Measurements from ENCODE around the gene FSTL4. TPM values are rescaled to one million over a fixed set of nuclear protein-coding genes. Genes with fewer than 3 reads are reported as not detected.

The FSTL4 gene
- total RNA-seq, 1 experiment from 2014 or later: not detected

DNA sequence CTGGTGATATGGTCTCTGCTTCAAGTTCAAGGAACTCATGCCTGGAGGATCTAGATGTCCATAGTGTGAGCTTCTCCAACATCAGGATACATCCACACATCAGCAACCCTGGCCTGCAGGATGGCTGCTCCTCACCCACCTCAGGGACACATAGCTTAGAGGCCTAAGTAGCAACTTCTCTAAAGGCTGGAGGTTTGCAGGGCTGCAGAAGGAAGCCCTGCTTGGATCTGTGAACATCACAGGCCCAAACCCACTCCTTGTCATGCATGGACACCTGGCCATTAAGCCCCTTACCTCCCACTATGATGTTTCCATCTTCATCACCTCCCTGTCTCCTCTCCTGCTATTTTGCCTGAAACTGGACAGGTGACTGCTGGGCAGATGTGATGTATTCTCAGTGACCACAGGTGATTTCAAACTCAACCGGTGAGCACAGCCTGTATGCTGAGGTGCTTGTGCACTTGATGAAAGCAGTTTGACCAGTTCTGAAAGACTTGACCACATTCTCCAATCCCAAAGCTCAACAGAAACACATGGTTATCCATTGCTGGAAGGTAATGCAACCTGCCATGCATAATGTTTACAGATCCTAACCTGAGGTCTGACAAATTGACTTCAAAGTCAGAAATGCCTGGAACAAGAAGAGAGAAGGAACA lies 205.2 kb downstream of the FSTL4 start:
- no peak overlapping the region for H2AFZ ChIP-seq (ENCODE audit: low read length)
- H3K36me3 ChIP-seq (ENCODE audit: insufficient read depth, low read length): no peaks in the 10 kb centered on the region
- DNase-seq: no peak
- H3K27me3 ChIP-seq (ENCODE audit: low read length): no peaks in the 10 kb centered on the region
- H4K20me1 ChIP-seq (ENCODE audit: insufficient read depth, low read depth, low read length): no peaks in the 10 kb centered on the region
- H3K4me1 ChIP-seq (ENCODE audit: low read length): no peaks in the 10 kb centered on the region
- H3K9me3 ChIP-seq (ENCODE audit: low read length): no peaks in the 10 kb centered on the region
- H3K4me3 ChIP-seq (ENCODE audit: low read length): no peak overlapping the region
- no peaks in the 10 kb centered on the region for H3K9me2 ChIP-seq (replicated peaks; ENCODE audit: insufficient read depth, low read length)
- H3K9ac ChIP-seq (ENCODE audit: low read length): no peak overlapping the region
- no peak overlapping the region for H3K27ac ChIP-seq (ENCODE audit: low read length)
- H3K4me2 ChIP-seq (ENCODE audit: low read depth, low read length, poor library complexity, severe bottlenecking): no peak overlapping the region
- H3K79me2 ChIP-seq (ENCODE audit: low read length): no peaks in the 10 kb centered on the region

DNA sequence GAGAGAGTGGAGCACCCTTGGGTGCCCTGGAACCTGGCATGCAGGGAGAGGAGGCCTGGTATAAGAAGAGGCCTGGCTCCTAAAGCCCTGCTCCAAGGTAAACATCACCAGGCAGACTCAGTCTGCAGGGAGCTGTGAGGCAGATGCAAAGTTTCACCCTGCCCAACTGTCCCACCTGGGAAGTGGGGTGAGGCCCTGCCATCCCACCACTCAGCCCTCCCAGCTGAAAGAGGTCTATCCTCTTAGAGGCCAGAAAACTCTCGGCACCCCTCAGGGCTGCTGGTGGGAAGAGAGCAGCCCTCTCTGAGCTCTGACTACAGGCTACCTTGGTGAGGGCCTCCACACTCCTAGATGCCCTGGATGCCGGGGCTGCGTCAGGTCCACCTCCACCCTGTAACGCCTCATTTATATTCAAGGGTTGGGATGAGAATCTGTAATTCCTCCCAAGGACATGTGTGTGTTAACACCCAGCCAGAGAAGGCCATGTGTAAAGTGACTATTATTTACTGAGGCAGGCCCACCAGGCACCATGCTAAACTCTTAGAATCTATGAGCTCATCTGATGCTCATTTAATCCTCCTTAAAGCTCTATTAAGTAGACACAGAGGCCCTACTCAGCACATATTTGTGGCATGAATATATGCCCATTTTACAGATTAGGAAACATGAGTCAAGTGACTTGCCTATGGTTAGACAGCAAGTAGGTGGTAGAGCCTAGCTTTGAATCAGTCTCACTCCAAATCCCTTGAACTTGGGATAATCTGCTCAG lies 205.9 kb downstream of the FSTL4 start:
- no peak overlapping the region for H3K4me2 ChIP-seq (ENCODE audit: low read depth, low read length, poor library complexity, severe bottlenecking)
- H3K4me1 ChIP-seq (ENCODE audit: low read length): no peaks in the 10 kb centered on the region
- H2AFZ ChIP-seq (ENCODE audit: low read length): no peak overlapping the region
- H3K9me2 ChIP-seq (replicated peaks; ENCODE audit: insufficient read depth, low read length): no peaks in the 10 kb centered on the region
- H3K9ac ChIP-seq (ENCODE audit: low read length): no peak overlapping the region
- H3K79me2 ChIP-seq (ENCODE audit: low read length): no peaks in the 10 kb centered on the region
- no peak overlapping the region for H3K27ac ChIP-seq (ENCODE audit: low read length)
- no peaks in the 10 kb centered on the region for H3K9me3 ChIP-seq (ENCODE audit: low read length)
- no peaks in the 10 kb centered on the region for H3K36me3 ChIP-seq (ENCODE audit: insufficient read depth, low read length)
- no peaks in the 10 kb centered on the region for H3K27me3 ChIP-seq (ENCODE audit: low read length)
- no peaks in the 10 kb centered on the region for H4K20me1 ChIP-seq (ENCODE audit: insufficient read depth, low read depth, low read length)
- DNase-seq: no peak
- H3K4me3 ChIP-seq (ENCODE audit: low read length): no peak overlapping the region

DNA sequence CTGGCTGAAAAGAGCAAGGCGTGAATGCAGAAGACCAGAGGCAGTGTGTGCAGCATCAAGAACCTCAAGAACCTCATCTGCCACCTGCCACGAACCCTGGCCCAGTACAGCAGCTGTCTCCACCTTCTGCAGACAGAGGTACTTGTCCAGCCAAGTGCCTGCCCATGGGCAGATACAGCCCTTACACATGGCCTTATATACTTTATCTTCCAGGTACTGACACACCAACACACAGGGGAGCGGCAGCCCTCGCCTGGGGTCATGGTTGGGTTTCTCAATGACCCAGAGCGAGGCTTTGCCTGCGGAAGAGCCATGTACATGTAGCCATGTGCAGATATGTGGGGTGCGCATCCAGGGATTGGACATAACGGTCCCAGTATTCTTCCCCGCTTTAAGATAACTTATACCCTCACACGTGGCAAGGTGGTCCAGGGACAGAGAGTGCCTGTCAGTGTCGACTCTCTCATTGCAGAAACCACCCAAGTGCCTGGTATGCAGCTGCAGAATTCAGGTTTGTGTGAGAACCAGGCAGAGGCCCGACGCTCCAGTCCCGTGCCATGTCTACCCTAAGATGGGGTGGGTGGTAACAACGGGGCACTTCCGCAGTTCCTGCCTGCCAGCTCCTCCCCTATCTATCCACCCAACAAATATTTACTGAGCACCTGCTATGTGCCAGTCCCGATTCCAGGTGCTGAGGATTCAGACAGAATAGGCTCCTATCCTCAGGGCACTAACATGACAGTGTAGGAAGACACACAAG lies 206.9 kb downstream of the FSTL4 start:
- Histone ChIP-seq H3K79me2 (ENCODE audit: low read length) (no peaks in the 10 kb centered on the region), H3K4me2 (ENCODE audit: low read depth, low read length, poor library complexity, severe bottlenecking) (no peak overlapping the region), H4K20me1 (ENCODE audit: insufficient read depth, low read depth, low read length) (no peaks in the 10 kb centered on the region), H3K9ac (ENCODE audit: low read length) (no peak overlapping the region), H2AFZ (ENCODE audit: low read length) (no peak overlapping the region), H3K27ac (ENCODE audit: low read length) (no peak overlapping the region), H3K4me1 (ENCODE audit: low read length) (no peaks in the 10 kb centered on the region), H3K9me3 (ENCODE audit: low read length) (no peaks in the 10 kb centered on the region), H3K36me3 (ENCODE audit: insufficient read depth, low read length) (no peaks in the 10 kb centered on the region), H3K4me3 (ENCODE audit: low read length) (no peak overlapping the region), H3K27me3 (ENCODE audit: low read length) (no peaks in the 10 kb centered on the region), H3K9me2 (replicated peaks; ENCODE audit: insufficient read depth, low read length) (no peaks in the 10 kb centered on the region)
- DNase-seq: no peak

DNA sequence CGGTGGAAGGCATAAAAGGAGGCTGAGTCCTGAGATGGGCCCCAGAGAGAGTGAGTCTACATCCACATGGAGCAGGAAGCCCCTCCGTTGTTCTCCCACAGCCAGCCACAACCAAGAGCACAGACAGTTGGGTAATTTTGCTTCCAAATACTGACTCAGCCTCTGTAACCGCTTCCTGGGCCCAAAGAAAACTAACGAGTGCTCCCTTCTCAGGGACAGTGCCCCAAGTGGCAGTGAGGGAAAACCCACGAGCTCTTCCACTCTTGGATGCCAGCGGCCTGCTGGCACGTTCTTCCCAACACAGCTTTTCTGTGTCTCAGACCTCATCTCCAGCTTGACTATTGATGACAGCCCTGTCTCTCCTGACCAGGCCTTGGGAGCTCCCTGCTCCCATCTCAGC lies 207.6 kb downstream of the FSTL4 start:
- H3K4me1 ChIP-seq (ENCODE audit: low read length): no peaks in the 10 kb centered on the region
- H3K27me3 ChIP-seq (ENCODE audit: low read length): no peaks in the 10 kb centered on the region
- DNase-seq: no peak
- no peaks in the 10 kb centered on the region for H3K9me3 ChIP-seq (ENCODE audit: low read length)
- no peaks in the 10 kb centered on the region for H3K79me2 ChIP-seq (ENCODE audit: low read length)
- no peaks in the 10 kb centered on the region for H3K9me2 ChIP-seq (replicated peaks; ENCODE audit: insufficient read depth, low read length)
- no peak overlapping the region for H3K4me2 ChIP-seq (ENCODE audit: low read depth, low read length, poor library complexity, severe bottlenecking)
- no peaks in the 10 kb centered on the region for H3K36me3 ChIP-seq (ENCODE audit: insufficient read depth, low read length)
- H3K4me3 ChIP-seq (ENCODE audit: low read length): no peak overlapping the region
- H4K20me1 ChIP-seq (ENCODE audit: insufficient read depth, low read depth, low read length): no peaks in the 10 kb centered on the region
- H3K27ac ChIP-seq (ENCODE audit: low read length): no peak overlapping the region
- no peak overlapping the region for H3K9ac ChIP-seq (ENCODE audit: low read length)
- H2AFZ ChIP-seq (ENCODE audit: low read length): no peak overlapping the region

DNA sequence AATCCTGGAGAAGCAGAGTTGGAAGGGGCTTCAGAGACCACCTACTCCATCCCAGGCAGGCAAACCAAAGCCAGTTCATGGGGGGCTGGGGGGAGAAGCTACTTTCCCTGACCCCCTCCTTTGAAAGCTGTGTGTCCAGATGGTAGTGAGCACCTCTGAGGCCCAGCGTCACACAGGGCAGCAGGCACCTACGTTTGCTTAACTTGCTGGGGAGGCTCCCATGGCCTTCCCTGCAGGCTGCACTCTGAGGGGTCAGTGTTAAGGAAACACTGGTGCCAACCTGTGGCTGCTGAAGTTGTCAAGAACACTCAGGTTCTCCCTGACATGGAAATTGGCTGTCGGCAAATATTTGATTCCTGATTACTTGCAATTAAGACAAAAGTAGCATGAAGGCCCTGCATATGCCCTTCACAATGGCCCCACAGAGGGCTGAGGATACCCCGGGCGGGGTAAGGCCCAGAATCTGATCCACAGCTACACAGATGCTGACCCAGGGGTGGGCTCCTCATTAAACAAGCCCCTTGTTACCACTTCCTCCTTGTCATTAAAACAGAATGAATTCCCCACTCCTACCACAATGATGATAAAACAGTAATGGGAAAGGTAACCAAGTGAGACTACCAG lies 208.5 kb downstream of the FSTL4 start:
- no peaks in the 10 kb centered on the region for H3K79me2 ChIP-seq (ENCODE audit: low read length)
- H3K9me2 ChIP-seq (replicated peaks; ENCODE audit: insufficient read depth, low read length): no peaks in the 10 kb centered on the region
- no peaks in the 10 kb centered on the region for H3K27me3 ChIP-seq (ENCODE audit: low read length)
- no peak overlapping the region for H2AFZ ChIP-seq (ENCODE audit: low read length)
- H3K27ac ChIP-seq (ENCODE audit: low read length): no peak overlapping the region
- no peaks in the 10 kb centered on the region for H3K36me3 ChIP-seq (ENCODE audit: insufficient read depth, low read length)
- H4K20me1 ChIP-seq (ENCODE audit: insufficient read depth, low read depth, low read length): 0 out of 2 replicates have a peak, but pooled peaks cover 3% of the 10 kb centered on the region
- H3K9me3 ChIP-seq (ENCODE audit: low read length): no peaks in the 10 kb centered on the region
- H3K4me3 ChIP-seq (ENCODE audit: low read length): no peak overlapping the region
- no peak overlapping the region for H3K4me2 ChIP-seq (ENCODE audit: low read depth, low read length, poor library complexity, severe bottlenecking)
- no peak for DNase-seq
- H3K4me1 ChIP-seq (ENCODE audit: low read length): no peaks in the 10 kb centered on the region
- H3K9ac ChIP-seq (ENCODE audit: low read length): no peak overlapping the region

DNA sequence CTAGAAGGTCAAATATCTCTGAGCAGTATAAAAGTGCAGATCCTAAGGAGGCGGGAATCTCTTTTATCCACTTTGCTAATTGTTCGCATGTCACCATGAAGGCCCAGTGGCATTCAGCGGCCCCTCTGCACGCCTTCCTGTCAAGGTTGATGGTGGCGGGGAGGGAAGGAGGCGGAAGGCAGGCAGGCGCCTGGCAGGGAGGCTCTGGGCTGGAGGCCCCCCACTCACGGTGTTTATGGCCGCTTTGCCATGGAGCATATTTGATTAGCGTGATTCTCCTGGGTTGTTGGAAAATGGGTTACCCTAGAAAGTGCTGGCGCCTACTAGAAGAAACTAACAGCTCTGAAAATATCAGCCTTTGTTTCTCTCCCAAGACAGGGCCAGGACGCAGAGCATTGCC lies 209.6 kb downstream of the FSTL4 start:
- H3K4me2 ChIP-seq (ENCODE audit: low read depth, low read length, poor library complexity, severe bottlenecking): no peak overlapping the region
- no peaks in the 10 kb centered on the region for H3K79me2 ChIP-seq (ENCODE audit: low read length)
- no peak for DNase-seq
- H3K4me1 ChIP-seq (ENCODE audit: low read length): no peaks in the 10 kb centered on the region
- no peaks in the 10 kb centered on the region for H3K9me2 ChIP-seq (replicated peaks; ENCODE audit: insufficient read depth, low read length)
- no peak overlapping the region for H3K4me3 ChIP-seq (ENCODE audit: low read length)
- H3K27me3 ChIP-seq (ENCODE audit: low read length): no peaks in the 10 kb centered on the region
- no peak overlapping the region for H3K27ac ChIP-seq (ENCODE audit: low read length)
- 0 out of 2 replicates have a peak, but pooled peaks cover 3% of the 10 kb centered on the region for H4K20me1 ChIP-seq (ENCODE audit: insufficient read depth, low read depth, low read length)
- H3K9me3 ChIP-seq (ENCODE audit: low read length): no peaks in the 10 kb centered on the region
- H3K36me3 ChIP-seq (ENCODE audit: insufficient read depth, low read length): no peaks in the 10 kb centered on the region
- H2AFZ ChIP-seq (ENCODE audit: low read length): no peak overlapping the region
- H3K9ac ChIP-seq (ENCODE audit: low read length): no peak overlapping the region

DNA sequence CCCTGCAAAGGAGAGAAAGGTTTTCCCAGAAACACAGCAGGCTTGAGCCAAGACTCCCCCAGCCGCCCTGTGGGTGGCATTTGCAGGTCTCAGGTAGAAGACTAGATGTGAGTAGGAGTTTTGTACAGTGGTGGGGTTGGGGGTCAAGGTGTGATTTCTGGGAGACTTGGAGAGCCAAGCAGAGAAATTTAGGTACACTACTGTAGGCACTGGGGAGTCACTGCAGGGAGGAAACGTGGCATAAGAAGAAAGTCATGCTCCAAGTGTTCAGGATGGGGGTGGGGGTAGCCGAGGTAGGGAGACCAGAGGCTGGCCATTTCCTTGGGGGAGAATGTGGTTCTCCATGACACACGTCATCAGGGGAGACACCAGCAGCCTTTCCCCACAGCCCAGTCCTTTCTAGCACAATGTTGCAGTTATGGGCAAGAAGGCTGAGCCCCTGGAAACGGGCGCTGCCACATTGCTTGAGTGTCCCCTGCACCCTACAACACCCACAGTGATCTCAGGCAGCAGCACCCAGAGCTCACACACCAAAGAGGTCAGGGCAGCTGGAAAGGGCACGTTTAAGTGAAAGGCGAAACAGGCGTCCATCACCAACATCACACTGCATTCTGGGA lies 210.5 kb downstream of the FSTL4 start:
- Histone ChIP-seq H3K36me3 (ENCODE audit: insufficient read depth, low read length) (no peaks in the 10 kb centered on the region), H3K9me2 (replicated peaks; ENCODE audit: insufficient read depth, low read length) (no peaks in the 10 kb centered on the region), H3K27me3 (ENCODE audit: low read length) (no peaks in the 10 kb centered on the region), H3K4me1 (ENCODE audit: low read length) (no peaks in the 10 kb centered on the region), H3K27ac (ENCODE audit: low read length) (no peak overlapping the region), H3K4me2 (ENCODE audit: low read depth, low read length, poor library complexity, severe bottlenecking) (no peak overlapping the region), H4K20me1 (ENCODE audit: insufficient read depth, low read depth, low read length) (0 out of 2 replicates have a peak, but pooled peaks cover 3% of the 10 kb centered on the region), H3K4me3 (ENCODE audit: low read length) (no peak overlapping the region), H2AFZ (ENCODE audit: low read length) (no peak overlapping the region), H3K9me3 (ENCODE audit: low read length) (no peaks in the 10 kb centered on the region), H3K9ac (ENCODE audit: low read length) (no peak overlapping the region), H3K79me2 (ENCODE audit: low read length) (no peaks in the 10 kb centered on the region)
- no peak for DNase-seq

All from Karpas-422 (cell line).